SK-N-MC (cell line): ENCODE results near the gene ESF1.

Experiments used
- EZH2 ChIP-seq: fragments of 200-600 bp; sonication (generic); IDR thresholded peaks from one replicate; pipeline ENCODE4 v1.6.1; 2017; ENCODE audit warnings: antibody characterized with exemption
- FOXP2 ChIP-seq: optimal IDR thresholded peaks from 2 replicates; pipeline ENCODE3; 2011; ENCODE audit warnings: mild to moderate bottlenecking, moderate library complexity; ENCODE audit not compliant: insufficient read depth; ENCODE audit errors: extremely low read length, control extremely low read depth
- POLR2AphosphoS5 ChIP-seq: IDR thresholded peaks from 2 replicates; pipeline ENCODE4 v1.6.1; 2012; ENCODE audit warnings: mild to moderate bottlenecking, low read depth, low read length, borderline replicate concordance

GRCh38 chr20:13708234-13708633 lies 76.5 kb downstream of the ESF1 start:
- TF ChIP-seq EZH2 (no peak), POLR2AphosphoS5 (no peak), FOXP2 (no peak)
